ENCODE data around the gene ACAD11.
A peak's percentile ranks its signal among the peaks of the same experiment; 100 is the strongest.

The ACAD11 gene

GRCh38 chr3:132659000-132659364 lies 627 bp downstream of the ACAD11 start:
- TF ChIP-seq ZFX (IDR thresholded peaks at IDR 0.05; ENCODE audit: borderline replicate concordance) (no peak), CTCF (IDR thresholded peaks at IDR 0.05) (no peak)
- H3K27ac ChIP-seq, result peak overlapping the region; percentile 72

- H3K27ac ChIP-seq, result no peak overlapping the region
- TF ChIP-seq ZFX (IDR thresholded peaks at IDR 0.05; ENCODE audit: borderline replicate concordance) (no peak), CTCF (IDR thresholded peaks at IDR 0.05) (no peak)
These were observed 1.5 kb downstream of the ACAD11 start for GRCh38 chr3:132657869-132658747.

- H3K27ac ChIP-seq, result no peak overlapping the region
- TF ChIP-seq ZFX (IDR thresholded peaks at IDR 0.05; ENCODE audit: borderline replicate concordance), result no peak
- TF ChIP-seq CTCF (IDR thresholded peaks at IDR 0.05), result no peak
These were observed 4.1 kb downstream of the ACAD11 start for GRCh38 chr3:132655471-132655870.

- H3K27ac ChIP-seq, result no peak overlapping the region
- TF ChIP-seq ZFX (IDR thresholded peaks at IDR 0.05; ENCODE audit: borderline replicate concordance) (no peak), CTCF (IDR thresholded peaks at IDR 0.05) (no peak)
These were observed 4.9 kb downstream of the ACAD11 start for GRCh38 chr3:132654721-132655120.

GRCh38 chr3:132654190-132654589 lies 5.4 kb downstream of the ACAD11 start:
- no peak for TF ChIP-seq ZFX (IDR thresholded peaks at IDR 0.05; ENCODE audit: borderline replicate concordance)
- no peak for TF ChIP-seq CTCF (IDR thresholded peaks at IDR 0.05)
- H3K27ac ChIP-seq, result no peak overlapping the region

GRCh38 chr3:132652640-132653270 lies 6.9 kb downstream of the ACAD11 start:
- no peak for TF ChIP-seq ZFX (IDR thresholded peaks at IDR 0.05; ENCODE audit: borderline replicate concordance)
- TF ChIP-seq CTCF (IDR thresholded peaks at IDR 0.05), result no peak
- H3K27ac ChIP-seq, result no peak overlapping the region

- H3K27ac ChIP-seq, result no peak overlapping the region
- no peak for TF ChIP-seq ZFX (IDR thresholded peaks at IDR 0.05; ENCODE audit: borderline replicate concordance)
- no peak for TF ChIP-seq CTCF (IDR thresholded peaks at IDR 0.05)
These were observed 9.5 kb downstream of the ACAD11 start for GRCh38 chr3:132650153-132650552.

Data from 22Rv1 (cell line).